Smooth muscle cell (in vitro differentiated cells): ENCODE data around the gene SHISA9. TPM values are rescaled to one million over a fixed set of nuclear protein-coding genes. Genes with fewer than 3 reads are reported as not detected.

Experiments
- DNase-seq: peaks from one replicate; lab custom pipeline; 2025; ENCODE audit not compliant: unreplicated experiment; lab: John Stamatoyannopoulos, UW
- H2AFZ ChIP-seq: fragments of 200-600 bp; sonication (generic); 2 replicates; pipeline ENCODE4 v1.6.0; 2016; ENCODE audit warnings: antibody characterized with exemption, low read depth, mild to moderate bottlenecking
- H3F3A ChIP-seq: fragments of 200-600 bp; sonication (generic); 2 replicates; pipeline ENCODE4 v1.6.0; 2017; ENCODE audit warnings: antibody characterized with exemption, low read depth
- H3K27ac ChIP-seq: fragments of 200-600 bp; sonication (generic); 2 replicates; pipeline ENCODE4 v1.5.1; 2016; ENCODE audit warnings: low read depth, mild to moderate bottlenecking
- H3K27me3 ChIP-seq: fragments of 200-600 bp; sonication (generic); 2 replicates; pipeline ENCODE4 v1.6.1; 2016; ENCODE audit warnings: low read depth, mild to moderate bottlenecking
- H3K36me3 ChIP-seq: fragments of 200-600 bp; sonication (generic); 2 replicates; pipeline ENCODE4 v1.5.1; 2016; ENCODE audit warnings: low read depth
- H3K4me1 ChIP-seq: fragments of 200-600 bp; sonication (generic); 2 replicates; pipeline ENCODE4 v1.5.1; 2016; ENCODE audit warnings: low read depth
- H3K4me2 ChIP-seq: fragments of 200-600 bp; sonication (generic); 2 replicates; pipeline ENCODE4 v1.6.0; 2016; ENCODE audit warnings: mild to moderate bottlenecking
- H3K4me3 ChIP-seq: fragments of 200-600 bp; sonication (generic); 2 replicates; pipeline ENCODE4 v1.5.1; 2016; ENCODE audit warnings: mild to moderate bottlenecking
- H3K79me2 ChIP-seq: fragments of 200-600 bp; sonication (generic); 2 replicates; pipeline ENCODE4 v1.6.0; 2016; ENCODE audit warnings: low read depth, mild to moderate bottlenecking
- H3K9ac ChIP-seq: fragments of 200-600 bp; sonication (generic); 2 replicates; pipeline ENCODE4 v1.6.0; 2016; ENCODE audit warnings: low read depth
- H3K9me3 ChIP-seq: fragments of 200-600 bp; sonication (generic); replicated peaks from 2 replicates; pipeline ENCODE4 v1.5.1; 2016; ENCODE audit warnings: low read depth
- H4K20me1 ChIP-seq: fragments of 200-600 bp; sonication (generic); 2 replicates; pipeline ENCODE4 v1.6.0; 2016; ENCODE audit warnings: low read depth
- WGBS: methylation state at CpG from one replicate; pipeline ENCODE4 v1.1.7; 2016; ENCODE audit warnings: low lambda C conversion rate; 5-methylcytosine and 5-hydroxymethylcytosine counted together
- polyA plus RNA-seq: library from polyadenylated mRNA; unstranded; fragments of >200 nt; fragmentation: Nextera tagmentation; extraction: Ambion mirVana; gene quantifications from 2 replicates; pipeline ENCODE4 v1.2.1, GENCODE V29; 2016
- total RNA-seq: library from RNA; depleted of rRNA; stranded (reverse); fragments of >200 nt; gene quantifications from 2 replicates; pipeline ENCODE4 v1.2.3, GENCODE V29; 2014
- TF ChIP-seq, protein P1 (sequence below): fragments of 200-600 bp; sonication (generic); IDR thresholded peaks from 2 replicates; pipeline ENCODE4 v1.5.1; 2017; ENCODE audit warnings: borderline replicate concordance, mild to moderate bottlenecking, antibody characterized with exemption; ENCODE audit not compliant: insufficient read depth, poor library complexity, severe bottlenecking

Gene SHISA9
- total and polyA plus RNA-seq, 2 experiments from 2014 or later: 0.09 TPM; not detected in 1

DNA sequence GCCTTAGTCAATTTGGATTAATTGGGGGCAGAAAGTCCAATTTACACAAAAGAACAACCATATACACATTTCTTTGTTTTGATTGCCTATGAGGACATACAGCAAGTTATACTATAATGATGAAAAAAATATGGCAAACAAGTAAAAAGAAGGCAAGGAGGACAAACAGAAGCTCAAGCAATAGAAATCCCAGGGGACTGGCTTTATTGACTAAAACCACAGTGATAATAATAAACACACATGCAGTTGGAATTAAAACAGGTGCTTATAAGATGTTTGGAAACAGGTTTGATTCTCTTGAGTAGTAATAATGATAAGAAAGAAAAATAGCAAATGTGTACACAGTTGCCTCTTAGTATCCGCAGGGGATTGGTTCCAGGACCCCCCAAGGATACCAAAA, 176.4 kb downstream of the SHISA9 start:
- 87% methylated on average over 1 of the region's 1 CpG for WGBS
- no peaks in the 10 kb centered on the region for H3K79me2 ChIP-seq
- H3K27me3 ChIP-seq: no peaks in the 10 kb centered on the region
- no peak overlapping the region for H3K4me3 ChIP-seq
- H3K9me3 ChIP-seq: no peaks in the 10 kb centered on the region
- no peaks in the 10 kb centered on the region for H4K20me1 ChIP-seq
- H3K4me1 ChIP-seq: no peaks in the 10 kb centered on the region
- H3K27ac ChIP-seq: no peak overlapping the region
- H3F3A ChIP-seq: no peaks in the 10 kb centered on the region
- no peak overlapping the region for H3K4me2 ChIP-seq
- TF ChIP-seq, protein P1, sequence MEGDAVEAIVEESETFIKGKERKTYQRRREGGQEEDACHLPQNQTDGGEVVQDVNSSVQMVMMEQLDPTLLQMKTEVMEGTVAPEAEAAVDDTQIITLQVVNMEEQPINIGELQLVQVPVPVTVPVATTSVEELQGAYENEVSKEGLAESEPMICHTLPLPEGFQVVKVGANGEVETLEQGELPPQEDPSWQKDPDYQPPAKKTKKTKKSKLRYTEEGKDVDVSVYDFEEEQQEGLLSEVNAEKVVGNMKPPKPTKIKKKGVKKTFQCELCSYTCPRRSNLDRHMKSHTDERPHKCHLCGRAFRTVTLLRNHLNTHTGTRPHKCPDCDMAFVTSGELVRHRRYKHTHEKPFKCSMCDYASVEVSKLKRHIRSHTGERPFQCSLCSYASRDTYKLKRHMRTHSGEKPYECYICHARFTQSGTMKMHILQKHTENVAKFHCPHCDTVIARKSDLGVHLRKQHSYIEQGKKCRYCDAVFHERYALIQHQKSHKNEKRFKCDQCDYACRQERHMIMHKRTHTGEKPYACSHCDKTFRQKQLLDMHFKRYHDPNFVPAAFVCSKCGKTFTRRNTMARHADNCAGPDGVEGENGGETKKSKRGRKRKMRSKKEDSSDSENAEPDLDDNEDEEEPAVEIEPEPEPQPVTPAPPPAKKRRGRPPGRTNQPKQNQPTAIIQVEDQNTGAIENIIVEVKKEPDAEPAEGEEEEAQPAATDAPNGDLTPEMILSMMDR: no peak
- no peak overlapping the region for H3K9ac ChIP-seq
- no peaks in the 10 kb centered on the region for H3K36me3 ChIP-seq
- H2AFZ ChIP-seq: no peak overlapping the region
- DNase-seq: no peak

DNA sequence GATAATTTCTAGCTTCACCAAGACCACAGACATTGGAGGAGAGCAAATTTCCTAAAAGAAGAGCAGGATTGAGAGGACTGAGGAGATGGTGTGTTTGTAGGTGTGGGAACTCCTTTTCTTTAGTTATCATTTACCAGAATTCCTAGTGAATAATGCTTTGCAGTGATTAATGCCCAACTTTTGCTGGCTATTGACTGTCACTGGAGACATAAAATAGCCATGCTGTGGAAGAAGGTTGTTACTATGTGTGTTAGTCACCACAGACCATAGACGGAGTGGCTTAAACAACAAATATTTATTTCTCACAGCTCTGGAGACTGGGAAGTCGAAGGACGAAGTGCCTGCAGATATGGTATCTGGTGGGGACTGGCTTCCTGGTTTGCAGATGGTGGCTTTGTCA, 179.1 kb downstream of the SHISA9 start:
- H4K20me1 ChIP-seq: no peaks in the 10 kb centered on the region
- WGBS: 72% methylated on average over 3 of the region's 3 CpGs
- H2AFZ ChIP-seq: no peak overlapping the region
- H3K9ac ChIP-seq: no peak overlapping the region
- H3K27me3 ChIP-seq: no peaks in the 10 kb centered on the region
- H3K36me3 ChIP-seq: no peaks in the 10 kb centered on the region
- no peaks in the 10 kb centered on the region for H3K4me1 ChIP-seq
- no peak overlapping the region for H3K4me2 ChIP-seq
- no peaks in the 10 kb centered on the region for H3K79me2 ChIP-seq
- no peaks in the 10 kb centered on the region for H3F3A ChIP-seq
- no peaks in the 10 kb centered on the region for H3K9me3 ChIP-seq
- DNase-seq: no peak
- no peak overlapping the region for H3K4me3 ChIP-seq
- TF ChIP-seq, protein P1: no peak
- no peak overlapping the region for H3K27ac ChIP-seq

DNA sequence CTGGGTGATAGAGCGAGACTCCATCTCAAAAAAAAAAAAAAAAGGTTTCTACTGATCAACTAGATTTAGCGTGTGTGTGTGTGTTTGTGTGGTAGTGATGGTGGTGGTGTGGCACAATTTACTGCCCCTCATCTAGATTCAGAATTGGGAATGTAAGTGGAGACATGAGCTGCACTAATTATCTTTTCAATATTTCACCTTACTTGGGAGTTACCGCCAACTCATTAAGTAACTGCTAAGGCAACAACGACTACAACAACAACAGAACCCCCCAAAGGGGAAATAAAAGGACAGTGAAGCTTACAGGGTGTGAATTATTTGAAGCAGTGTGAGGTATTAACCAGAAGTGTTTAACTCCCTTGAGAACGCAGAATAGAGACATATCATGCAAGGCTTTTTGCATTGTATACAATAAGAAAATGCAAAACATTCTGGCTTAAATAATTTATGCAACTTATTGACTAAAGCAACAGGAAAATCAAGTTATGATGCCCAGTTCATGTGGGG, 180.5 kb downstream of the SHISA9 start:
- H3K9ac ChIP-seq: no peak overlapping the region
- H3K9me3 ChIP-seq: no peaks in the 10 kb centered on the region
- H3K36me3 ChIP-seq: no peaks in the 10 kb centered on the region
- no peaks in the 10 kb centered on the region for H3K79me2 ChIP-seq
- no peaks in the 10 kb centered on the region for H4K20me1 ChIP-seq
- 96% methylated on average over 5 of the region's 5 CpGs for WGBS
- H3K4me1 ChIP-seq: no peaks in the 10 kb centered on the region
- H2AFZ ChIP-seq: no peak overlapping the region
- H3K27ac ChIP-seq: no peak overlapping the region
- no peaks in the 10 kb centered on the region for H3F3A ChIP-seq
- no peak overlapping the region for H3K4me3 ChIP-seq
- no peaks in the 10 kb centered on the region for H3K27me3 ChIP-seq
- TF ChIP-seq, protein P1: no peak
- no peak for DNase-seq
- no peak overlapping the region for H3K4me2 ChIP-seq

DNA sequence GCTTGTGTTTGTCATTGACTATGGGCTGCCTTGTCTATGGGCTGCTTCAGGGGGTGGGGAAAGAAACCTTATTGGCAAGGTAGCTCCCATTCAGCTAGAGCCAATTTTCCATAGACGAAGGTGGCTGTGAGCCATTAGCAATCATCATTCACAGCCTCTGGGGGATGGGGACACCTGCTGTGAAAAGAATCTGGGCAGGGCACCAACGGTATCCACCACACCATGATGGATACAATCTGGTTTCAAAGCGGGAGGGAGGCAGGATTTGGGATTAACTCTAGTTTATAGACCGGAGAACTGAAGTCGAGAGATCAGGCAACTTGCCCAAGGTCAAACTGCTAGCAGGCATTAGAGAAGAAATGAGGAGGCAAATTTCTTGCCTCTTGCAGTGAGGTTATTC, 182.3 kb downstream of the SHISA9 start:
- no peaks in the 10 kb centered on the region for H3K79me2 ChIP-seq
- H3K9ac ChIP-seq: no peak overlapping the region
- 62% methylated on average over 5 of the region's 5 CpGs for WGBS

More for the DNA sequence above, 182.3 kb downstream of the SHISA9 start:
- Histone ChIP-seq H3K27ac (no peak overlapping the region), H3K27me3 (no peaks in the 10 kb centered on the region), H3K4me3 (no peak overlapping the region), H2AFZ (no peak overlapping the region), H3F3A (no peaks in the 10 kb centered on the region), H3K9me3 (no peaks in the 10 kb centered on the region), H3K36me3 (no peaks in the 10 kb centered on the region), H3K4me1 (no peaks in the 10 kb centered on the region), H3K4me2 (no peak overlapping the region), H4K20me1 (no peaks in the 10 kb centered on the region)
- no peak for DNase-seq
- TF ChIP-seq, protein P1: no peak
